ENCODE measurements around the gene PRKCA.

GRCh38 chr17:66841744-66842143 is 539.3 kb downstream of the PRKCA start:
- TF ChIP-seq CTCF (IDR thresholded peaks at IDR 0.05; ENCODE audit: low read depth, low read length, missing input control) = no peak
- no peak for TF ChIP-seq ATF3 (IDR thresholded peaks at IDR 0.05)
- TF ChIP-seq RAD21 (IDR thresholded peaks at IDR 0.05) = no peak
- no peak for TF ChIP-seq MAX (IDR thresholded peaks at IDR 0.05)
- TF ChIP-seq SP1 (IDR thresholded peaks at IDR 0.05) = no peak
- no peak for TF ChIP-seq REST (IDR thresholded peaks at IDR 0.05)
- no peak for TF ChIP-seq JUND (IDR thresholded peaks at IDR 0.05)
- TF ChIP-seq EGR1 (IDR thresholded peaks at IDR 0.05; ENCODE audit: low read depth in 2 of 2) = no peak
- no peak for TF ChIP-seq TAF1 (conservative IDR thresholded peaks at IDR 0.05)
- TF ChIP-seq ZBTB33 (IDR thresholded peaks at IDR 0.05) = no peak

Measured in liver (tissue), 3 donors.